Measurements from ENCODE around the gene MEIS1. TPM values are rescaled to one million over a fixed set of nuclear protein-coding genes. Genes with fewer than 3 reads are reported as not detected.

MEIS1 gene
- total and polyA plus RNA-seq, 12 donors: 24.8 to 63.8 (median 38.6) TPM

GRCh38 chr2:66525606-66526005 is 90.7 kb downstream of the MEIS1 start:
- no peak for DNase-seq
- intact Hi-C loops (cut with DNase I): no loop called here
- H3K4me3 ChIP-seq: no peak overlapping the region
- peak in 7 of 8 donors; percentile 20 to 66 (median 40) for ATAC-seq
- peaks cover 0 to 8% (median 0%) of the 10 kb centered on the region in 9 donors for H3K36me3 ChIP-seq
- no peak for TF ChIP-seq CTCF (IDR thresholded peaks at IDR 0.05)
- H3K27ac ChIP-seq: peak overlapping the region in 6 of 10 donors; percentile 36 to 71 (median 52)
- peaks cover 0 to 20% (median 10%) of the 10 kb centered on the region in 9 donors for H3K4me1 ChIP-seq
- no peaks in the 10 kb centered on the region for H3K27me3 ChIP-seq
- WGBS, 2 donors: 36 to 49% methylated on average over 5 of the region's 5 CpGs
- H3K9me3 ChIP-seq: no peaks in the 10 kb centered on the region

GRCh38 chr2:66526180-66526579 is 91.3 kb downstream of the MEIS1 start:
- peak; percentile 46 to 71 for DNase-seq
- peak in 7 of 8 donors; percentile 68 to 90 (median 79) for ATAC-seq
- intact Hi-C loops (cut with DNase I): no loop called here
- Histone ChIP-seq H3K4me1 (peaks cover 0 to 20% (median 10%) of the 10 kb centered on the region in 9 donors), H3K9me3 (no peaks in the 10 kb centered on the region), H3K27me3 (no peaks in the 10 kb centered on the region), H3K36me3 (peaks cover 0 to 8% (median 0%) of the 10 kb centered on the region in 9 donors), H3K4me3 (no peak overlapping the region), H3K27ac (peak overlapping the region in 6 of 10 donors; percentile 36 to 71 (median 52))
- WGBS, 2 donors: 12 to 15% methylated on average over 2 of the region's 2 CpGs
- no peak for TF ChIP-seq CTCF (IDR thresholded peaks at IDR 0.05)

- H3K4me3 ChIP-seq: no peak overlapping the region
- peaks cover 0 to 8% (median 0%) of the 10 kb centered on the region in 9 donors for H3K36me3 ChIP-seq
- DNase-seq (no peak), ATAC-seq (no peak)
- TF ChIP-seq CTCF (IDR thresholded peaks at IDR 0.05): no peak
- H3K4me1 ChIP-seq: peaks cover 0 to 31% (median 11%) of the 10 kb centered on the region in 9 donors
- H3K9me3 ChIP-seq: no peaks in the 10 kb centered on the region
- intact Hi-C loops (cut with DNase I): no loop called here
- 92 to 100% methylated on average over 1 of the region's 1 CpG for WGBS, 2 donors
- H3K27ac ChIP-seq: no peak overlapping the region
- H3K27me3 ChIP-seq: no peaks in the 10 kb centered on the region
Observed at GRCh38 chr2:66528974-66529724, 94.2 kb downstream of the MEIS1 start.

GRCh38 chr2:66530651-66531050 is 95.7 kb downstream of the MEIS1 start:
- WGBS, 2 donors: 92 to 96% methylated on average over 3 of the region's 3 CpGs
- no peak overlapping the region for H3K4me3 ChIP-seq
- TF ChIP-seq CTCF (IDR thresholded peaks at IDR 0.05): no peak
- peaks cover 0 to 36% (median 17%) of the 10 kb centered on the region in 9 donors for H3K4me1 ChIP-seq
- no peak overlapping the region for H3K27ac ChIP-seq
- no peak for ATAC-seq
- no peak for DNase-seq
- H3K27me3 ChIP-seq: no peaks in the 10 kb centered on the region
- H3K36me3 ChIP-seq: peaks cover 0 to 8% (median 0%) of the 10 kb centered on the region in 9 donors
- no peaks in the 10 kb centered on the region for H3K9me3 ChIP-seq
- intact Hi-C loops (cut with DNase I): no loop called here
